PC-3 (cell line): ENCODE data around the gene LRFN4. TPM values are rescaled to one million over a fixed set of nuclear protein-coding genes. Genes with fewer than 3 reads are reported as not detected.

ENCODE experiments used
- ATAC-seq: fragments of 200-7000 bp; cut with Tn5 transposase; 2 replicates; pipeline ENCODE4 v1.9.1; 2020; ENCODE audit warnings: mild to moderate bottlenecking, moderate library complexity
- BruUV-seq: library from RNA; stranded (reverse); fragments of 400-500 nt; replicated peaks from 2 replicates; lab custom pipeline; 2021; lab: Mats Ljungman, UMichigan
- CTCF ChIA-PET: fragments of 300-600 bp; sonication (Branson Sonifier 250); formaldehyde crosslinking; loops from one replicate; lab custom pipeline; 2022; ENCODE audit warnings: antibody characterized with exemption; lab: Charles Lee
- POLR2A ChIA-PET: fragments of 300-600 bp; sonication (Branson Sonifier 250); formaldehyde crosslinking; loops from one replicate; lab custom pipeline; 2022; ENCODE audit warnings: antibody characterized with exemption; ENCODE audit not compliant: unreplicated experiment; lab: Charles Lee
- DNase-seq: peaks from one replicate; pipeline ENCODE4 v3.0.0-alpha.2; 2015
- H2AFZ ChIP-seq: fragments of 300-600 bp; sonication (generic); 2 replicates; pipeline ENCODE4 v1.6.0; 2016; ENCODE audit warnings: antibody characterized with exemption, low read length
- H3F3A ChIP-seq: fragments of 300-600 bp; sonication (generic); one replicate; pipeline ENCODE4 v1.6.0; 2017; ENCODE audit warnings: antibody characterized with exemption, low read length, control low read depth, mild to moderate bottlenecking; ENCODE audit not compliant: unreplicated experiment
- H3K27ac ChIP-seq: fragments of 300-600 bp; sonication (generic); 2 replicates; pipeline ENCODE4 v1.5.1; 2016; ENCODE audit warnings: mild to moderate bottlenecking, low read length
- H3K27me3 ChIP-seq: fragments of 300-600 bp; sonication (generic); 2 replicates; pipeline ENCODE4 v1.6.1; 2016; ENCODE audit warnings: low read length, mixed read lengths
- H3K36me3 ChIP-seq: fragments of 300-600 bp; sonication (generic); 2 replicates; pipeline ENCODE4 v1.6.1; 2016; ENCODE audit warnings: low read depth, mixed run types, low read length, mixed read lengths
- H3K4me1 ChIP-seq: fragments of 300-600 bp; sonication (generic); 2 replicates; pipeline ENCODE4 v1.5.1; 2016; ENCODE audit warnings: low read length; ENCODE audit not compliant: insufficient read depth
- H3K4me2 ChIP-seq: fragments of 300-600 bp; sonication (generic); 2 replicates; pipeline ENCODE4 v1.6.0; 2016; ENCODE audit warnings: low read length
- H3K4me3 ChIP-seq: fragments of 300-600 bp; sonication (generic); 2 replicates; pipeline ENCODE4 v1.5.1; 2016; ENCODE audit warnings: mild to moderate bottlenecking, low read length, mixed read lengths
- H3K79me2 ChIP-seq: fragments of 300-600 bp; sonication (generic); 2 replicates; pipeline ENCODE4 v1.6.1; 2017; ENCODE audit warnings: low read length, mixed read lengths
- H3K9ac ChIP-seq: fragments of 300-600 bp; sonication (generic); 2 replicates; pipeline ENCODE4 v1.6.0; 2016; ENCODE audit warnings: mild to moderate bottlenecking, low read length
- H3K9me2 ChIP-seq: fragments of 300-600 bp; sonication (generic); replicated peaks from 2 replicates; pipeline ENCODE4 v1.6.1; 2016; ENCODE audit warnings: mixed run types, low read length, mixed read lengths
- H3K9me3 ChIP-seq: fragments of 300-600 bp; sonication (generic); 2 replicates; pipeline ENCODE4 v1.6.1; 2016; ENCODE audit warnings: low read length, mixed read lengths
- H4K20me1 ChIP-seq: fragments of 300-600 bp; sonication (generic); 2 replicates; pipeline ENCODE4 v1.6.1; 2016; ENCODE audit warnings: low read length, mixed read lengths
- CTCF ChIP-seq: fragments of 300-600 bp; sonication (generic); conservative IDR thresholded peaks from 2 replicates; pipeline ENCODE4 v1.5.1; 2017; ENCODE audit warnings: antibody characterized with exemption, low read depth, mild to moderate bottlenecking, low read length
- EZH2 ChIP-seq: fragments of 300-600 bp; sonication (generic); IDR thresholded peaks from one replicate; pipeline ENCODE4 v1.6.1; 2017; ENCODE audit warnings: antibody characterized with exemption, mild to moderate bottlenecking, low read length; ENCODE audit not compliant: unreplicated experiment
- EZH2phosphoT487 ChIP-seq: fragments of 300-600 bp; sonication (generic); IDR thresholded peaks from 2 replicates; pipeline ENCODE4 v1.6.1; 2018; ENCODE audit warnings: mild to moderate bottlenecking, antibody characterized with exemption, low read length, borderline replicate concordance
- intact Hi-C: fragments of 100-400 bp; cut with micrococcal nuclease; formaldehyde crosslinking; loops from 2 replicates; pipeline ENCODE4 v1.9.0; 2023
- total RNA-seq: library from RNA; depleted of rRNA; stranded (reverse); fragments of >200 nt; gene quantifications from 2 replicates; pipeline ENCODE4 v1.2.3, GENCODE V29; 2014

LRFN4 gene
- total RNA-seq, 1 experiment from 2014 or later, result 64.4 TPM

DNA sequence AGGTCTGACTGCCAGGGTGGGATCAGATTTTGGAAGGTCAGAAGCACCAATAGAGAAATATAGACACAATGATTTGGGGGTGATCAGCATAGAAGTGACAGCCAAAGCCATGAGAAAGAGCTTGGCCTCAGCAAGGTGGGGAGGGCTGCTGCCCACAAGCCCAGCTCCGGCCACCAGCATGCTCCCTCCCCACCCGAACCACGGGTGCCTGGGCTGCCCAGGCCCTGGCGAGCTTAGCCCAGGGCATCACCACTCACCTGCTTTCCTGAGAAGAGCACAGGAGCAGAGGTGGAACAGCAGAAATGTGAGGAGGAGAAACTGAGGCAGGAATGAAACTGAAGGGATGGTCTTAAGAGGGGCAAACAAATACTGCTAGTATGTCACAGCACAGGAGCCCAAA is 48.8 kb downstream of the LRFN4 start:
- H3F3A ChIP-seq, result no peaks in the 10 kb centered on the region
- H3K4me1 ChIP-seq, result peaks cover 40% of the 10 kb centered on the region
- no peaks in the 10 kb centered on the region for H3K27me3 ChIP-seq
- H4K20me1 ChIP-seq, result no peaks in the 10 kb centered on the region
- CTCF ChIA-PET, result no interaction called here
- ATAC-seq, result no peak
- peak overlapping the region; percentile 37; the same call in 1 of the 2 replicates for H3K4me3 ChIP-seq
- no peaks in the 10 kb centered on the region for H3K9me3 ChIP-seq
- TF ChIP-seq EZH2 (no peak), EZH2phosphoT487 (no peak), CTCF (no peak)
- POLR2A ChIA-PET, result no interaction called here
- no peak for DNase-seq
- H3K4me2 ChIP-seq, result peak overlapping the region; percentile 72
- intact Hi-C loops, result no loop called here
- H3K79me2 ChIP-seq, result peaks cover 11% of the 10 kb centered on the region
- H3K9ac ChIP-seq, result peak overlapping the region; percentile 67
- no peaks in the 10 kb centered on the region for H3K36me3 ChIP-seq
- no peaks in the 10 kb centered on the region for H3K9me2 ChIP-seq
- H3K27ac ChIP-seq, result peak overlapping the region; percentile 88
- no peak overlapping the region for H2AFZ ChIP-seq
- TSS peak; percentile 80 for BruUV-seq

DNA sequence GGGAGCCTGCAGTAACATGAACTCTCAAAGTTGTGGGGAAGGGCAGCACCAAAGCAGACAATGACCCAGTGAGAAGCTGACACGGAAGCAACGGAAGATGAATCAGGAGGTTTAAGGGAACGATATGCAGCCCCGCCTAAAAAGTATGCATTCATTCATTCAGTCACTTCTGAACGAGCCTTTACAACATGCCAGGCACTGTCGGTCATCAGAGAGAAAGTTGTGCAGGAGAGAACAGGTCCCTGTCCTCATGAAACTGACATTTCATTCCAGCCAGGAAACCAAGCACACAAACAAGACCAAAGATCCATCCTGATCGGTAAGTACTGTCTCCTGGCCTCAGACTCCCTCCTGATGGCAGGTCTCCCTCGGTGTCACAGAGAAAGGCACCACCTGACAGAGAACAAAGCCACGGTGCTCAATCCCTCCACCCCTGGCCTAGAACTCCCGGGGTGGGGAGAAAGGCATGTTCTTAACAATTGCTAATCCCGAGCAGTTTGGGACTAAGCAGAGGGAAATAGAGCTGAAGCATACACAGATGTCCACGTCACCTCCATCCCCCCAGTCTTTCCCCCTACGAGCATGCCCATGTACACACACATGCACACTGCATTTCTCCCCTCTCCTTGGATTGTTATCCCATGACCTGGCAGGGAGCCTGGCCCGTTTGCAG is 49.3 kb downstream of the LRFN4 start:
- CTCF ChIA-PET, result no interaction called here
- TF ChIP-seq EZH2phosphoT487 (no peak), CTCF (no peak), EZH2 (no peak)
- Histone ChIP-seq H3K4me1 (peaks cover 40% of the 10 kb centered on the region), H3K27ac (peak overlapping the region; percentile 88), H3F3A (no peaks in the 10 kb centered on the region), H3K36me3 (no peaks in the 10 kb centered on the region), H3K9me2 (no peaks in the 10 kb centered on the region), H3K4me3 (peak overlapping the region; percentile 37; the same call in 1 of the 2 replicates), H3K9ac (peak overlapping the region; percentile 67), H2AFZ (no peak overlapping the region), H3K4me2 (peak overlapping the region; percentile 72), H3K27me3 (no peaks in the 10 kb centered on the region), H3K9me3 (no peaks in the 10 kb centered on the region), H3K79me2 (peaks cover 11% of the 10 kb centered on the region), H4K20me1 (no peaks in the 10 kb centered on the region)
- POLR2A ChIA-PET, result no interaction called here
- peak; percentile 84 for DNase-seq
- peak; percentile 58 for ATAC-seq
- intact Hi-C loops, result no loop called here
- TSS peak; percentile 93 for BruUV-seq
